CD4-positive, alpha-beta T cell treated with Interleukin-2 at 100 ng/mL for 4 hours (primary cell): ENCODE results near the gene FEV.
A peak's percentile ranks its signal among the peaks of the same experiment; 100 is the strongest.
"Not testable (repeated sequence)": the region's sequence is repeated elsewhere in the genome, so short reads cannot be mapped to it uniquely, and the experiment has no call there.

Experiments
- DNase-seq: peaks from one replicate; pipeline ENCODE4 v3.0.0-alpha.2; 2020; ENCODE audit warnings: low spot score

The FEV gene

GRCh38 chr2:218975060-218975777, 9.8 kb downstream of the FEV start:
- no peak for DNase-seq

DNA sequence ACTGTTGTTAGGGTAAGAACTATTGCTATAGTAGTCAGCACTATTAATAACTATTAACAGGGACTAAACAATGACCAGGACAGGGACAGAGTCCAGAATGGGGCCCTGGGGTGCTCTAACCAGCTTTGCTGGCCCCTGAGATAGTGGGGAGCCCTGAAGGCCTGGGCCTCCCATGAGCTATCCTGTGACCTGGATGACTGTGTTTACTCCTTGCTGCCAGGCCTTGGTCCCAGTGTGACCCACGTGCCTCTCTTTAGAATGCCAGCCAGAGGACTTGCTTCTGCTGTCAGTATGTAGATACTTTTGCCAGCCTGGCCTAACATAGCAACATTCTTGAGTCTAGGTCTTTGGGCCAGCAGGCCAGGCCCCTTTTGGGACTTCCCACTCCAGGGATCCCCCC, 14.1 kb downstream of the FEV start:
- DNase-seq, result no peak

GRCh38 chr2:218964041-218964771, 20.8 kb downstream of the FEV start:
- no peak for DNase-seq

- DNase-seq, result no peak
Measured at GRCh38 chr2:218963601-218964000, 21.4 kb downstream of the FEV start.

DNA sequence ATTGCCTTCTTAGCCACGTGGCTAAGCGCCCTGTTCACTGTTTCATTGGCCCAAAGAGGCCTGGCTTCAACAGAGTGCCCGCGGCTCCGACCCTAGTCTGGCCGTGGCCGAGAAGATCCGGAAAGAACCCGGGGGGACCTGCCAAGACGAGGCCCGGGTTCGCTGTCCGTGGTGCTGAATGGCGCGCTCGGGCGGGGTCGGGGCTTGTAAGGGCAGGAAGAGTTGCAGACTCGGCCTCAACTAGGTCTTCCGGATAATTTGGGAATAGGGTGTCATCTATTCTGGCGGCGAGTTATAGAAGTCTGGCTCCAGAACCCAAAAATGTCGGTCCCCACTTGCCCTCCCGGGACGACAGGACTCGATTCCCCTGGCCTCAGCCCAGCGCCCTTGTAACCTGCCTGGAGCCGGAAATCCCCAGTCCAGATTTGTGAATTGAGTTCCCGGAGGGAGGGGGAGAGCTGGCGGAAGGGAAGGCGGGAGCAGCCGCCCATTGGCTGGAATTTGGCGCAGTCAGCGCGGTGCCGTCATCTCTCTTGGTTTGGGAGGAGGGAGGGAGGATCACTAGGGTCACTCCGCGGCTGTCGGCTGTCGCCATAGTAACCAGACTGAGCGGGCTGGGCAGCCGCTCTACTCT, 22.0 kb downstream of the FEV start:
- peak; percentile 42 for DNase-seq

GRCh38 chr2:218961651-218962570, 23.1 kb downstream of the FEV start:
- no peak for DNase-seq

GRCh38 chr2:218961229-218961628, 23.8 kb downstream of the FEV start:
- no peak for DNase-seq

GRCh38 chr2:218960309-218961165, 24.4 kb downstream of the FEV start:
- DNase-seq, result no peak

- DNase-seq, result no peak
Measured at GRCh38 chr2:218959761-218960308, 25.1 kb downstream of the FEV start.

DNA sequence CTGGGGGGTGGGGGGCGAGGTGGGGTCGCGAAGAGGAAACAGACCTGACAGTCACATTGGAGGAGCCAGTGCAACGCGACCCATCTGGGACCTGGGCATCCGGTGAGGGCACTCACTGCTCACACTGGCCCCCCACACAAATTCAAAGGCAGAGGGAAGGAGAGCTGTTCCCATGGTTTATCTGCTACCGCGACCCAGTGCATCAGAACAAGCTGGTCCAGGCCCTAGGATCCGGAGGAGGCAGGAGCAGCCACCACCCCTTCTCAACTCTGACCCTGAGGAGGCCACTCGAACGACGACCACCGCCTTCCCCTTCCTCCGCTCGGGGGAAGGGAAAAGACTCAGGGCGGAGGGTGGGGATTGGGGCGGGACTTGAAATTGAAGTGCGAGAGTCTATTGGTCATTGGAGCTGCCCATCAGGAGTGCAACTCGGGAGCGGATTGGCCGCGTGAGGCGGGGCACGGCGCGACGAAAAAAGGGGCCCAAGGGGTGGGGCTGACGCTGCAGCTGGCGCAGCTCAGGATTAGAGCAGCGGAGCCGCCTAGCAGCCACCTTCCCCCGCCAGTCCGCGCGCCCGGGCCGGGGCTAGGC, 25.7 kb downstream of the FEV start, which contains the start of gene CDK5R2:
Gene CDK5R2 (plus strand): TSS at position 526 of the 591 bp plus-strand sequence. CDS start 155 bp downstream, outside the sequence.
- DNase-seq, result peak; percentile 60

- no peak for DNase-seq
Measured at GRCh38 chr2:218958276-218958675, 26.7 kb downstream of the FEV start.

GRCh38 chr2:218957671-218958070, 27.3 kb downstream of the FEV start:
- no peak for DNase-seq

DNA sequence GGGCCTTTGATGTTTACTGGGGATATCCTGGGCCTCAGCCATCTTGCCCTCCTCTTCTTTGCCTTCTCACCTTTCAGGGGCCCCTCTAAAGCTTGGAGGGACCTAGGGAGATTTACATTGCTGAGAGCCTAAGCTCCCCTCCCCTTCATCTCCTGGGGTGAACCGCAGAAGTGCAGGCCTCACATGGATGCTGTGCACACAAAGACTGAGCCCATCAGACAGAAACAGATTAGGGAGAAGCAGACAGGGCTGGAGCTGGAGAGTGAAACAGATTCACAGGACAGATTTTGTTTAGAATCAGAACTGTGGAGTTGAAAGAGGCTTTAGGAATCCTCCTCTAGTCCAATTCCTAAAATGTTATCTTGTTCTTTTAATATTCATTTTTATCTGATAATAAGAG, 28.9 kb downstream of the FEV start:
- no peak for DNase-seq

GRCh38 chr2:218954541-218955300, 30.3 kb downstream of the FEV start:
- DNase-seq, result no peak

DNA sequence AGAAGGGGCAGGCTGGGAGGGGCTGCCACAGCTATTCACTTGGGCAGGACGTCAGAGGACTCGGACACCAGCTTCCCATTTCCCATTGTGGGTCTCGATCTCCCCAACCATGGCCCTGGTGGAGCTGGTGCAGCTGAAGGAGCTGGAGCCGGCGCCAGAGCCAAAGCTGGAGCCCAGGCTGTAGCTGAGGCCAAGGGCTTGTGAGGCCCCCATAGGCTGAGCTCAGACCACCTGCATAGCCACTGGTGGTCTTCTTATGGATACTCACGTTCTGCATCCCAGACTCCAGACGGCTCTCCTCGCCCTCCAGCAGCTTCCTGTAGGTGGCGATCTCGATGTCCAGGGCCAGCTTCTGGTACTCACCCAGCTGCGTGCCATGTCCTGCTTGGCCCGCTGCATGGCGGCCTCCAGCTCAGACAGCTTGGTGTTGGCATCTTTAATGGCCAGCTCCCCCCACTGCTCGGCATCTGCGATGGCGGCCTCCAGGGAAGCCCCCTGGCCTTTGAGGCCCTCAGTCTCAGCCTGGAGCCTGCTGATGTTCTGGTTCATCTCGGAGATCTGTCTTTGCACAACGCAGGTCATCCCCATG, 31.5 kb downstream of the FEV start:
- no peak for DNase-seq

- no peak for DNase-seq
Measured at GRCh38 chr2:218952160-218952559, 32.8 kb downstream of the FEV start.

GRCh38 chr2:218946621-218947020, 38.4 kb downstream of the FEV start:
- no peak for DNase-seq

DNA sequence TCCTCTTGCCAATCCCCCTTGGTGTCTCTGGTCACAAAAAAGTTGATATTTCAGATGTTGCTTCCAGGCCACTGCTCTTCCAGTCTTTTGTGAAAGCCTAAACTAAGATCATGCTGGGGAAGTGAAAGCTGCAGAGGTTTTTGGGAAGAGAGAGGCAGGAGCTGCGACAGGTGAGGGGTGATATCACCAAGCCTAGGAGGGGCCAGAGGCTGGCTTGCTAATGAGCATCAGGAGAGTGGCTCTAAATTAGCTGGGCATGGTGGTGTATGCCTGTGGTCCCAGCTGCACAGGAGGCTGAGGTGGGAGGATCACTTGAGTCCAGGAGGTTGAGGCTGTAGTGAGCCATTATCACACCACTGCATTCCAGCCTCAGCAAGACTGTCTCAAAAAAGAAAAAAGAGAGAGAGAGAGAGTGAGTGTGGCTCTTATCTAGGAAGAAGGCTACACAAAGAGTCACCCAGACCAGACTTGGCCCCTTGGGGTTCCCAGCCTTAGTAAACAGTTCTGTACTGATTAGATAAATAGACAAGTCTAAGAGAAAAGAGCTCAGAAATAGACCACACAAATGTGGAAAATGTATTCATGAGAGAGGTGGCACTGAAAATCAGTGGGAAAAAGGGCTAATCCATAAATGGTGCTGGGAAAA, 40.1 kb downstream of the FEV start:
- no peak for DNase-seq

DNA sequence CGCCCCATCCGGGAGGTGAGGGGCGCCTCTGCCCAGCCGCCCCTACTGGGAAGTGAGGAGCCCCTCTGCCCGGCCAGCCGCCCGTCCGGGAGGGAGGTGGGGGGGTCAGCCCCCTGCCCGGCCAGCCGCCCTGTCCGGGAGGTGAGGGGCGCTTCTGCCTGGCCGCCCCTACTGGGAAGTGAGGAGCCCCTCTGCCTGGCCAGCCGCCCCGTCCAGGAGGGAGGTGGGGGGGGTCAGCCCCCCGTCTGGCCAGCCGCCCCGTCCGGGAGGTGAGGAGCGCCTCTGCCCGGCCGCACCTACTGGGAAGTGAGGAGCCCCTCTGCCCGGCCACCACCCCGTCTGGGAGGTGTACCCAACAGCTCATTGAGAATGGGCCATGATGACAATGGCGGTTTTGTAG, 53.2 kb downstream of the FEV start:
- not testable (repeated sequence) for DNase-seq
